Measurements from ENCODE around the gene HMX1.

DNA sequence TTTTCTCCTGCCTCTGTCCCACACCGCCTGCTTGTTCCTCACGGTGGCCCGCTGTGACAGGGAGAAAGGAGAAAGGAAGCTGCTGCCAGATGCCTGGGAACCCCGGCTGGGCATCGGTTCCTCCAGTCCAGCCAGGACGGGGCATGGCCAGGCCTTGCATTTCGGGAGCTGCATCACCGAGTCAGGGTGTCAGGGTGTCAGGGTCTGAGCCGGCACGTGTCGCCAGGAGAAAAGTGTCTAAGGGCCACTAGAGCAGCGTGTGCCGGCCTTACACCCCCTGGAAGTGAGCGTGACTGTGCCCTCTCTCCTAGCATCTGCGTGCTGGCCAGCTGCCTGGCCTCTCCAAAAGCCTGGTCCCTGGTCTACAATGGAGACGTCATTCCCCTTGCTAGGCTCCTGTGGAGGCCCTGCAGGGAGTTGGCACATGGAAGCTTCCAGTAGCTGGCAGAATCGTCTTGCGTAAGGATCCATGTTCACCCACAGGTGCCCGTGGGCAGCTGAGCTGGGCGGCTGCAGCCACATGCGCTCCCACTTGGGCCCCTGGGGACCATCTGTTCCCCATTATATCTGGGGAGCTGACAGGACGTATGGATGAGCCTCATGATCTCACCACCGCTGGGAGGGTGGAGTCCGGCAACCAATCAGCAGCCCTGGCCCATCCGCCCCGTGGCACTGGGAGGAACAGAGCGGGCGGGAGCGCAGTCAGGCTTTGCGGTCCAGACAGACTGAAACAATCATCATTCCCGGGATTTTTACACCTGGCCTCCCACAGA lies 39.9 kb upstream of the HMX1 start:
- no peak for TF ChIP-seq EZH2 (IDR thresholded peaks at IDR 0.05; ENCODE audit: low read length)
- TF ChIP-seq, protein P1, sequence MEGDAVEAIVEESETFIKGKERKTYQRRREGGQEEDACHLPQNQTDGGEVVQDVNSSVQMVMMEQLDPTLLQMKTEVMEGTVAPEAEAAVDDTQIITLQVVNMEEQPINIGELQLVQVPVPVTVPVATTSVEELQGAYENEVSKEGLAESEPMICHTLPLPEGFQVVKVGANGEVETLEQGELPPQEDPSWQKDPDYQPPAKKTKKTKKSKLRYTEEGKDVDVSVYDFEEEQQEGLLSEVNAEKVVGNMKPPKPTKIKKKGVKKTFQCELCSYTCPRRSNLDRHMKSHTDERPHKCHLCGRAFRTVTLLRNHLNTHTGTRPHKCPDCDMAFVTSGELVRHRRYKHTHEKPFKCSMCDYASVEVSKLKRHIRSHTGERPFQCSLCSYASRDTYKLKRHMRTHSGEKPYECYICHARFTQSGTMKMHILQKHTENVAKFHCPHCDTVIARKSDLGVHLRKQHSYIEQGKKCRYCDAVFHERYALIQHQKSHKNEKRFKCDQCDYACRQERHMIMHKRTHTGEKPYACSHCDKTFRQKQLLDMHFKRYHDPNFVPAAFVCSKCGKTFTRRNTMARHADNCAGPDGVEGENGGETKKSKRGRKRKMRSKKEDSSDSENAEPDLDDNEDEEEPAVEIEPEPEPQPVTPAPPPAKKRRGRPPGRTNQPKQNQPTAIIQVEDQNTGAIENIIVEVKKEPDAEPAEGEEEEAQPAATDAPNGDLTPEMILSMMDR (optimal IDR thresholded peaks at IDR 0.05 in 1 of 3, IDR thresholded peaks at IDR 0.05 in 1 of 3, conservative IDR thresholded peaks at IDR 0.05 in 1 of 3; ENCODE audit: extremely low read depth in 1 of 3, insufficient read depth in 2 of 3, low read length in 3 of 3) = no peak

All from keratinocyte (primary cell).